WI38 (cell line): ENCODE results near the gene CAAP1.

Experiments used
- H3K4me3 ChIP-seq: 2 replicates; pipeline ENCODE4 v1.5.1; 2011; ENCODE audit warnings: low read depth, mild to moderate bottlenecking, control low read depth, low read length
- CTCF ChIP-seq: IDR thresholded peaks from 2 replicates; pipeline ENCODE4 v1.5.1; 2012; ENCODE audit warnings: low read depth, mild to moderate bottlenecking, control low read depth, low read length

The CAAP1 gene

DNA sequence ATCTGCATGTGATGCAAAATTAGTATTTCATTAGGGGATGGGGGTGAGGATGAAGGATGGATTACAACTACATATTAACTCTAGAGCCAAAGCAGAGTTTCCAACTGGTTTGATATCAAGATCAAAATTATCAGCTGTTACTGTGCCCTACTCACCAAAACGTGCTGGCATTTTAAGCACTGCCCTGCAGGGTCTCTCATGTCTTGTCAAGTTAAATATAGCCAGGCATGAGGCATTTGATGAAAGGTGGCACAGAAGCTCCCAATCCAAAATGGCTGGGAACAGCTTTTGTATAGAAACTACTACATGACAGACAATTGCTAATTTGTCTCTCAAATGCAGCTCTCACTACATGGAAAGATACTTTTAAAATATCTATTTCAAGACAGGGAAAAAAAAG, 27.1 kb upstream of the CAAP1 start:
- no peak overlapping the region for H3K4me3 ChIP-seq
- TF ChIP-seq CTCF: no peak

DNA sequence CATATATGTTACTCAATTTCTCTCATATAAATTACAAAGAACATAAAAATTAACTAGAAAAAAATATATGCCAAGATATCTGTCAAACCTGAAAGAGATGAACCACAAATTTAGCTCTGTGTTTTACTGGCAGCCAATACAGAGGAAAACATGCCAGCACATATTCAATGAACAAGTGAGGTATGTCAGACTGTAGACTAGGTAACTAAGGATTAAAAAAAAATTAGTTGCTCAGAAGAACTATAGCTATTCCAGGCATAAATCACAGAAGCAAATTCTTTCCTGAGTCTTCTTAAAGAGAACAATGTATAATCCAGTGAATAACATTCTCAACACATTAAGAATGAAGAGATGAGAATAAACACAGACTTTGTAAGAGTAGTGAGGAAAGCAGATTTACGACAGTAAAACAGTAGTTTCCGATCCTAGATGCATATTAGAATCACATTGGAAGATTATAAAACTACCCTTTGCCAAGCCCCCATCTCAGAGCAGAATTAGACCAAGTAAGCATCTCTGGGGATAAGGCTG, 20.6 kb upstream of the CAAP1 start:
- TF ChIP-seq CTCF: no peak
- H3K4me3 ChIP-seq: no peak overlapping the region

DNA sequence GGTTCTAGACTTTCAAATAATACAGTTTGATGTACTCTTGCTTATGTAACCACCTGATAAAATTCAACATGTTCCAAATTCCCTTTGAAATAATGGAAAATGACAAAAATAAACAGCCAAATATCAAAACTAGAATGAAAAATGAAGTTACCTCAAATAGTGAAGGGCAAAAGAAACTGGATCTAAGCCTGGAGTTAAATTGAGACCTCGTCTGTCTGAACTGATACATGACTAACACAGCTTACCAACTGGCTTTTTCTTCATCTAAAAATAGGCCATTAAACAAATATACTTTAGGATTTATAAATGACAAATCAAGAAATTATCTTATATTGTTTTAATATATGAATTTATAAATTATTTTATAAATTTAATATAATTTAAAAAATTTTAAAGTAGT, 12.1 kb upstream of the CAAP1 start:
- H3K4me3 ChIP-seq: no peak overlapping the region
- no peak for TF ChIP-seq CTCF

DNA sequence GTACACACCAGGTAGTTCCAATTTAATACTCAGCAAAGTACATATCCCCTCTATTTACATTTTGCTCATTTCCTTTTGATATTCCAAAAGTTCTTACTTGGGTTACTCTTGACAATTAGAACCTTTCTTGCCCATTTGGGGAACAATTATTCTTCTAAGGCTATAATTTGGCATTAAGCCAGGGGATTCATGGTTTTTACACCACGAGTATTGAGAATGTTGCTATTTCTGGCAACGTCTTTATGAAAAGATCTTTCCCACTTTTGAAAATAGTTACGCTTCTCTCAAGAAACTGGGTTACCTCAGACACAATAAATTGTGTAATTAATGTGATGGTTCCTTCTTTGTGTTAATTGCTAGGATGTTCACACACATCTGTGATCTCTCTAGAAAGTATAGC, 11.5 kb upstream of the CAAP1 start:
- TF ChIP-seq CTCF: no peak
- no peak overlapping the region for H3K4me3 ChIP-seq

- peak overlapping the region; percentile 84 for H3K4me3 ChIP-seq
- TF ChIP-seq CTCF: no peak
Measured at GRCh38 chr9:26893030-26893676, 551 bp upstream of the CAAP1 start.

GRCh38 chr9:26891726-26892125, 876 bp downstream of the CAAP1 start:
- TF ChIP-seq CTCF: no peak
- peak overlapping the region; percentile 84 for H3K4me3 ChIP-seq

GRCh38 chr9:26888271-26888670, 4.3 kb downstream of the CAAP1 start:
- no peak for TF ChIP-seq CTCF
- H3K4me3 ChIP-seq: no peak overlapping the region
